GM23338 (cell line): ENCODE data around the gene GAL3ST2. TPM values are rescaled to one million over a fixed set of nuclear protein-coding genes. Genes with fewer than 3 reads are reported as not detected.

Experiments
- ATAC-seq: fragments of 200-7000 bp; cut with Tn5 transposase; 3 replicates; pipeline ENCODE4 v1.9.1; 2020
- DNase-seq: peaks from one replicate; pipeline ENCODE4 v3.0.0-alpha.2; 2015; ENCODE audit warnings: low spot score
- H2AFZ ChIP-seq: fragments of 200-600 bp; sonication (generic); 2 replicates; pipeline ENCODE4 v1.8.0; 2016; ENCODE audit warnings: antibody characterized with exemption, mild to moderate bottlenecking, moderate library complexity
- H3F3A ChIP-seq: fragments of 200-600 bp; sonication (generic); replicated peaks from 2 replicates; pipeline ENCODE4 v1.8.0; 2017; ENCODE audit warnings: antibody characterized with exemption, mixed run types, low read depth
- H3K27ac ChIP-seq: fragments of 200-600 bp; sonication (generic); 2 replicates; pipeline ENCODE4 v1.6.1; 2016; ENCODE audit warnings: low read depth
- H3K27me3 ChIP-seq: fragments of 200-600 bp; sonication (generic); 2 replicates; pipeline ENCODE4 v1.8.0; 2016; ENCODE audit warnings: mild to moderate bottlenecking, mixed run types, moderate library complexity; ENCODE audit not compliant: insufficient read depth
- H3K36me3 ChIP-seq: fragments of 200-600 bp; sonication (generic); 2 replicates; pipeline ENCODE4 v1.8.0; 2016; ENCODE audit warnings: mild to moderate bottlenecking; ENCODE audit not compliant: insufficient read depth
- H3K4me1 ChIP-seq: fragments of 200-600 bp; sonication (generic); 2 replicates; pipeline ENCODE4 v1.8.0; 2016; ENCODE audit warnings: mild to moderate bottlenecking, moderate library complexity; ENCODE audit not compliant: insufficient read depth
- H3K4me2 ChIP-seq: fragments of 200-600 bp; sonication (generic); 2 replicates; pipeline ENCODE4 v1.7.1; 2017; ENCODE audit warnings: mixed run types
- H3K4me3 ChIP-seq: fragments of 200-600 bp; sonication (generic); 2 replicates; pipeline ENCODE4 v1.6.1; 2016; ENCODE audit warnings: mixed run types
- H3K79me2 ChIP-seq: fragments of 200-600 bp; sonication (generic); replicated peaks from 2 replicates; pipeline ENCODE4 v1.8.0; 2017; ENCODE audit warnings: mild to moderate bottlenecking; ENCODE audit not compliant: insufficient read depth
- H3K9me2 ChIP-seq: fragments of 200-600 bp; sonication (generic); 2 replicates; pipeline ENCODE4 v1.8.0; 2017; ENCODE audit not compliant: insufficient read depth
- H4K20me1 ChIP-seq: fragments of 200-600 bp; sonication (generic); replicated peaks from 2 replicates; pipeline ENCODE4 v1.8.0; 2017; ENCODE audit warnings: mild to moderate bottlenecking; ENCODE audit not compliant: insufficient read depth
- H3K27ac Mint-ChIP-seq: 2 replicates; pipeline ENCODE4 v1.8.0; 2020; ENCODE audit warnings: inconsistent platforms, mild to moderate bottlenecking, moderate library complexity, mixed read lengths
- H3K27me3 Mint-ChIP-seq: 3 replicates; pipeline ENCODE4 v1.8.0; 2022; ENCODE audit warnings: low read depth, mild to moderate bottlenecking, moderate library complexity, mixed read lengths, inconsistent platforms; ENCODE audit not compliant: insufficient read depth, poor library complexity
- H3K36me3 Mint-ChIP-seq: 3 replicates; pipeline ENCODE4 v1.8.0; 2021; ENCODE audit warnings: low read depth, mild to moderate bottlenecking, inconsistent platforms, moderate library complexity, mixed read lengths
- H3K4me1 Mint-ChIP-seq: 3 replicates; pipeline ENCODE4 v1.8.0; 2020; ENCODE audit warnings: mild to moderate bottlenecking, inconsistent platforms, mixed read lengths
- H3K4me3 Mint-ChIP-seq: 3 replicates; pipeline ENCODE4 v1.8.0; 2021; ENCODE audit warnings: moderate library complexity, mild to moderate bottlenecking, inconsistent platforms, mixed read lengths
- H3K9me3 Mint-ChIP-seq: 3 replicates; pipeline ENCODE4 v1.8.0; 2020; ENCODE audit warnings: moderate library complexity, mild to moderate bottlenecking, inconsistent platforms, mixed read lengths
- CREB1 ChIP-seq: fragments of 250-450 bp; sonication (Bioruptor Pico); IDR thresholded peaks from 2 replicates; pipeline ENCODE4 v1.5.0; 2020; ENCODE audit warnings: low read depth, mild to moderate bottlenecking, moderate library complexity
- CTCF ChIP-seq, 2 experiments: fragments of 200-600 bp in 1 of 2; sonication (generic) in 1 of 2; conservative IDR thresholded peaks; 2 replicates each; pipeline versions ENCODE4 v1.5.1 to v1.6.1; 2016 to 2017; ENCODE audit warnings: antibody characterized with exemption in 2 of 2, low read depth in 2 of 2, mild to moderate bottlenecking in 2 of 2, moderate library complexity in 1 of 2
- EZH2 ChIP-seq: fragments of 200-600 bp; sonication (generic); IDR thresholded peaks from one replicate; pipeline ENCODE4 v1.8.0; 2017; ENCODE audit warnings: antibody characterized with exemption, mild to moderate bottlenecking, low read depth; ENCODE audit not compliant: unreplicated experiment
- EZH2phosphoT487 ChIP-seq: fragments of 200-600 bp; sonication (generic); IDR thresholded peaks from one replicate; pipeline ENCODE4 v1.8.1; 2018; ENCODE audit warnings: antibody characterized with exemption; ENCODE audit not compliant: unreplicated experiment
- STAT1 ChIP-seq: IDR thresholded peaks from one replicate; pipeline ENCODE4 v1.6.1; 2016; ENCODE audit warnings: antibody characterized with exemption; ENCODE audit not compliant: unreplicated experiment
- ZNF462 ChIP-seq: fragments of 250-450 bp; sonication (Bioruptor Pico); IDR thresholded peaks from 2 replicates; pipeline ENCODE4 v1.5.0; 2020; ENCODE audit warnings: mild to moderate bottlenecking, moderate library complexity
- polyA plus RNA-seq: library from polyadenylated mRNA; unstranded; fragments of >200 nt; fragmentation: Nextera tagmentation; extraction: Ambion mirVana; gene quantifications from 2 replicates; pipeline ENCODE4 v1.2.1, GENCODE V29; 2016
- total RNA-seq: library from RNA; depleted of rRNA; stranded (reverse); fragments of >200 nt; shearing (Covaris generic); gene quantifications from 2 replicates; pipeline ENCODE4 v1.2.3, GENCODE V29; 2014

The GAL3ST2 gene
- total and polyA plus RNA-seq, 2 experiments from 2014 or later: 0.19 to 0.24 TPM

GRCh38 chr2:241775223-241776177, 1.1 kb upstream of the GAL3ST2 start (continued):
- TF ChIP-seq ZNF462 (CRISPR knock-in tag) (no peak), STAT1 (no peak), CTCF (conservative IDR thresholded peaks at IDR 0.05; ENCODE audit: low read depth in 2 of 2) (no peak), CREB1 (CRISPR knock-in tag) (no peak)

DNA sequence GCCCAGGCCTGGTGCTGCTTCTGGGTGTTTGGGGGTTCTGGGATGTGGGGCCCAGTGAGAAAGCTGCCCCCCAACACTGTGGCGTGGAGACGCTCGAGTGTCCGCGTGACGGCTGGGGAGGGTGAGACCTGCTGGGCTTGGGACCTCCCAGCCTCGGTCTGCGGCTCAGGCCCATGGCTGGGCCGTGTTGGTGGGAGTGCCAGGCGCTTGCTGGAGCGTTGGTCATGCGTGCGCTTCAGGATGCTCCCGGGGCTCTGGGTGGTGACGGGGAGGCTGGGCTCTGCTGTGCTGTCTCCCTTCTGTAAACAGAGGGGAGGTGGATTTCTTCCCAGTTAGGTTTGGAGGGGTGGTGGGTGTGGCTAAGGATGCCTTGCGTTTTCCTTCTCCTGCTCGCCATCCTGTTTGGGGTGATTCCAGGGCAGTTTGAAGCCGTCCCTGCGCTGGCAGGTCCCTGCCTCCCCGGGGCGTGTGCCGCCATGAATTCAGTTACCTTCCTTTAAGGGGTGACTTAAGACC, 606 bp downstream of the GAL3ST2 start:
- Mint-ChIP-seq H3K4me3 (no peak overlapping the region), H3K36me3 (peaks cover 12% of the 10 kb centered on the region), H3K27ac (no peak overlapping the region), H3K27me3 (peaks cover 12% of the 10 kb centered on the region), H3K4me1 (peaks cover 19% of the 10 kb centered on the region), H3K9me3 (peaks cover 29% of the 10 kb centered on the region)
- DNase-seq (no peak), ATAC-seq (peak; percentile 17)
- Histone ChIP-seq H3F3A (no peaks in the 10 kb centered on the region), H3K27ac (no peak overlapping the region), H2AFZ (no peak overlapping the region), H3K4me3 (no peak overlapping the region), H4K20me1 (no peaks in the 10 kb centered on the region), H3K4me1 (peaks cover 6% of the 10 kb centered on the region; the same call in 1 of the 2 replicates), H3K27me3 (no peaks in the 10 kb centered on the region), H3K4me2 (no peak overlapping the region), H3K79me2 (no peaks in the 10 kb centered on the region), H3K9me2 (no peaks in the 10 kb centered on the region), H3K36me3 (peaks cover 7% of the 10 kb centered on the region; the same call in 1 of the 2 replicates)
- no peak for TF ChIP-seq EZH2
- no peak for TF ChIP-seq EZH2phosphoT487
